Spleen (tissue), 11 donors: ENCODE results near the gene AHRR. TPM values are rescaled to one million over a fixed set of nuclear protein-coding genes. Genes with fewer than 3 reads are reported as not detected.
"Not testable (repeated sequence)": the region's sequence is repeated elsewhere in the genome, so short reads cannot be mapped to it uniquely, and the experiment has no call there.

Experiments used
- DNase-seq: peaks from one replicate; pipeline ENCODE4 v3.0.0-alpha.2; 2020
- H3K27ac ChIP-seq, 8 donors: fragments of 200-600 bp; sonication (generic) in 7 of 8; 1 replicate in 4 of 8; 2 replicates in 4 of 8; pipeline versions ENCODE4 v1.5.0 to v1.8.0; 2016 to 2021; ENCODE audit warnings: inconsistent platforms in 4 of 8, mild to moderate bottlenecking in 4 of 8, moderate library complexity in 1 of 8
- H3K27me3 ChIP-seq, 7 donors: fragments of 200-600 bp; sonication (generic) in 6 of 7; replicated peaks in 1 of 7; 1 replicate in 4 of 7; 2 replicates in 3 of 7; pipeline versions ENCODE4 v1.5.0 to v1.8.0; 2016 to 2021; ENCODE audit warnings: inconsistent platforms in 3 of 7, mild to moderate bottlenecking in 1 of 7
- H3K36me3 ChIP-seq, 6 donors: fragments of 200-600 bp; sonication (generic) in 5 of 6; 1 replicate in 4 of 6; 2 replicates in 2 of 6; pipeline versions ENCODE4 v1.5.0 to v1.8.0; 2016 to 2021; ENCODE audit warnings: inconsistent platforms in 2 of 6
- H3K4me1 ChIP-seq, 6 donors: fragments of 200-600 bp; sonication (generic) in 5 of 6; 1 replicate in 3 of 6; 2 replicates in 3 of 6; pipeline versions ENCODE4 v1.5.0 to v1.8.0; 2016 to 2021; ENCODE audit warnings: inconsistent platforms in 3 of 6
- H3K4me3 ChIP-seq, 8 donors: fragments of 200-600 bp; sonication (generic) in 7 of 8; 1 replicate in 4 of 8; 2 replicates in 4 of 8; pipeline versions ENCODE4 v1.5.0 to v1.8.0; 2016 to 2021; ENCODE audit warnings: inconsistent platforms in 4 of 8, mild to moderate bottlenecking in 4 of 8, moderate library complexity in 2 of 8
- H3K9me3 ChIP-seq, 8 donors: fragments of 200-600 bp; sonication (generic) in 7 of 8; 1 replicate in 4 of 8; 2 replicates in 4 of 8; pipeline versions ENCODE4 v1.5.0 to v1.8.0; 2016 to 2021; ENCODE audit warnings: inconsistent platforms in 4 of 8
- CTCF ChIP-seq, 11 experiments: fragments of 200-600 bp in 7 of 11; fragments of 450-650 bp in 4 of 11; sonication (generic) in 4 of 11; IDR thresholded peaks in 8 of 11; conservative IDR thresholded peaks in 3 of 11; 1 replicate in 7 of 11; 2 replicates in 4 of 11; pipeline versions ENCODE4 v1.4.0 to v1.8.0; 2016 to 2021; ENCODE audit warnings: antibody characterized with exemption in 11 of 11, inconsistent platforms in 4 of 11, mild to moderate bottlenecking in 1 of 11
- POLR2A ChIP-seq, 3 donors: fragments of 450-650 bp; IDR thresholded peaks; one replicate each; pipeline ENCODE4 v1.5.1; 2017; ENCODE audit warnings: antibody characterized with exemption in 3 of 3, mild to moderate bottlenecking in 1 of 3
- POLR2AphosphoS5 ChIP-seq, 3 donors: sonication (generic); formaldehyde crosslinking; IDR thresholded peaks; one replicate each; pipeline ENCODE4 v1.5.1; 2017; ENCODE audit warnings: antibody characterized with exemption in 3 of 3
- WGBS, 5 donors: extraction: QIAGEN DNeasy Blood & Tissue Kit in 3 of 5; methylation state at CpG; one replicate each; pipeline versions ENCODE4 v1.1.5 to v1.1.7; 2013 to 2018; 5-methylcytosine and 5-hydroxymethylcytosine counted together
- intact Hi-C: fragments of 100-400 bp; cut with DNase I; formaldehyde crosslinking; loops from one replicate; pipeline ENCODE4 v1.15.0; 2023; ENCODE audit warnings: low total_unique reads
- polyA plus RNA-seq, 3 donors: library from polyadenylated mRNA; stranded (reverse); fragments of 200-250 nt; gene quantifications; one replicate each; pipeline ENCODE4 v1.2.1, GENCODE V29; 2013
- total RNA-seq, 7 donors: library from RNA; depleted of rRNA in 3 of 7; stranded (reverse); fragments of >200 nt in 3 of 7; fragmentation: NEBNext Ultra II Directional in 4 of 7; extraction: Animal tissue kit (Norgen Biotek cat#: 25700) in 4 of 7; gene quantifications; one replicate each; pipeline versions ENCODE4 v1.1.0 to v1.2.1, GENCODE V29; 2016 to 2021
- donor health status: healthy with polysubstance abuse.
- donor health status: DM: no; HTN: no; CAD: no; lungs with moderate emphysema.
- donor health status: DM: no; HTN: no; CAD: no.
- donor health status: Bipolar disorder and iron deficiency.
- donor health status: healthy.
- donor health status: DM: no; HTN: no; CAD: no.
- donor health status: DM: yes; HTN: yes; CAD: no.

The AHRR gene
- total and polyA plus RNA-seq, 10 donors = 0.96 to 28.5 (median 13.2) TPM

GRCh38 chr5:395156-395920 is 73.8 kb downstream of the AHRR start:
- Histone ChIP-seq H3K9me3 (no peaks in the 10 kb centered on the region), H3K27ac (peak overlapping the region in 4 of 8 donors; percentile 26 to 58 (median 43)), H3K4me1 (peaks cover 14 to 32% (median 20%) of the 10 kb centered on the region in 6 donors), H3K4me3 (no peak overlapping the region), H3K36me3 (no peaks in the 10 kb centered on the region), H3K27me3 (peaks cover 0 to 20% (median 3%) of the 10 kb centered on the region in 7 donors)
- 80 to 90% (median 82%) methylated on average over 18 to 21 of the region's 21 CpGs for WGBS, 5 donors
- peak; percentile 72 for DNase-seq
- peak in 1 of 3 donors; percentile 37 for TF ChIP-seq POLR2AphosphoS5 (IDR thresholded peaks at IDR 0.05)
- TF ChIP-seq CTCF (IDR thresholded peaks at IDR 0.05 in 8 of 11, conservative IDR thresholded peaks at IDR 0.05 in 3 of 11) = no peak
- no peak for TF ChIP-seq POLR2A (IDR thresholded peaks at IDR 0.05)
- intact Hi-C loops = no loop called here

- Histone ChIP-seq H3K27ac (peak overlapping the region in 4 of 8 donors; percentile 26 to 58 (median 43)), H3K36me3 (no peaks in the 10 kb centered on the region), H3K27me3 (peaks cover 0 to 27% (median 3%) of the 10 kb centered on the region in 7 donors), H3K9me3 (no peaks in the 10 kb centered on the region), H3K4me3 (no peak overlapping the region), H3K4me1 (peaks cover 19 to 38% (median 27%) of the 10 kb centered on the region in 6 donors)
- intact Hi-C loops = no loop called here
- TF ChIP-seq CTCF (IDR thresholded peaks at IDR 0.05 in 8 of 11, conservative IDR thresholded peaks at IDR 0.05 in 3 of 11) = no peak
- no peak for TF ChIP-seq POLR2AphosphoS5 (IDR thresholded peaks at IDR 0.05)
- TF ChIP-seq POLR2A (IDR thresholded peaks at IDR 0.05) = no peak
- 88 to 95% (median 93%) methylated on average over 13 to 17 of the region's 17 CpGs for whole genome bisulfite sequencing, 5 donors
- DNase-seq = peak; percentile 67
Observed at GRCh38 chr5:395921-396530, 74.5 kb downstream of the AHRR start.

- TF ChIP-seq POLR2AphosphoS5 (IDR thresholded peaks at IDR 0.05) (no peak), POLR2A (IDR thresholded peaks at IDR 0.05) (no peak), CTCF (IDR thresholded peaks at IDR 0.05 in 8 of 11, conservative IDR thresholded peaks at IDR 0.05 in 3 of 11) (no peak)
- DNase-seq = no peak
- H3K27ac ChIP-seq = peak overlapping the region in 1 of 8 donors; percentile 58
- peaks cover 0 to 32% (median 3%) of the 10 kb centered on the region in 7 donors for H3K27me3 ChIP-seq
- 88 to 98% (median 95%) methylated on average over 12 to 13 of the region's 13 CpGs for WGBS, 5 donors
- H3K9me3 ChIP-seq = no peaks in the 10 kb centered on the region
- H3K36me3 ChIP-seq = no peaks in the 10 kb centered on the region
- no peak overlapping the region for H3K4me3 ChIP-seq
- H3K4me1 ChIP-seq = peaks cover 19 to 43% (median 32%) of the 10 kb centered on the region in 6 donors
- intact Hi-C loops = no loop called here
Observed at GRCh38 chr5:396531-396961, 75.0 kb downstream of the AHRR start.

- H3K9me3 ChIP-seq, intact Hi-C loops, H3K4me3 ChIP-seq, DNase-seq, H3K27ac ChIP-seq, H3K36me3 ChIP-seq: not testable (repeated sequence)
- 91 to 98% (median 97%) methylated on average over 15 of the region's 15 CpGs for WGBS, 5 donors
- H3K27me3 ChIP-seq = peaks cover 0 to 33% (median 3%) of the 10 kb centered on the region in 7 donors
- peaks cover 19 to 50% (median 35%) of the 10 kb centered on the region in 6 donors for H3K4me1 ChIP-seq
Observed at GRCh38 chr5:398141-398474, 76.6 kb downstream of the AHRR start.
